Activated CD4-positive, alpha-beta T cell treated with anti-CD3 and anti-CD28 coated beads for 1 hour (primary cell): Measurements from ENCODE around the gene PRKX.
"Not testable (repeated sequence)": the region's sequence is repeated elsewhere in the genome, so short reads cannot be mapped to it uniquely, and the experiment has no call there.

Source experiments
- DNase-seq: peaks from one replicate; pipeline ENCODE4 v3.0.0-alpha.2; 2020

The PRKX gene

GRCh38 chrX:3713225-3713936 is at the start of gene PRKX:
Gene PRKX (minus strand): TSS chrX:3713649. CDS start chrX:3713253, 396 bp downstream.
- peak; percentile 62 for DNase-seq

- no peak for DNase-seq
Measured at GRCh38 chrX:3763111-3763510, 49.7 kb upstream of the PRKX start.

DNA sequence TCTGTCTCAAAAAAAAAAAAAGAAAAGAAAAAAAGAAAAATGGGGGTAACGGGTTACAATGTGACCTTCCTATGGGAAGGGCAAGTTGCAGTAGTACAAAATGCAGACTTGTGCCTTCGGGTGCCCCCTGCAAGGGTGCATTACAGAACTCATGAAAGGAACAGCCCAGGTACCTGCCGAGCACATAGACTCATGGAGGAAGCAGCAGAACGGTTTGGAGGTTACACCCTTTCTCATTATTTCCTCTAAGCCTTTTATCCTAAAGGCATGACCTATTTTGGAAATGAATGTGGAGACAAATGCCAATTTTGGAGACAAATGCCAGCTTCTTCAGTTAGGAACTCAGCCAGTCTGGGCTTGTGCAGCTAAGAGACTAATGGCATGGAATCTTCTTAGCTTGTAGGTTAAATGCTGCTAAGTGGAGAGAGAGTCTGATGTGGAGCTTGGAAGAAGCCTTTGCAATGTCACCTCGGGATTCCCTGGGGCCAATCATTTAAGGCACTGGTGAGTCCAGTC is 44.1 kb upstream of the PRKX start:
- DNase-seq, result no peak

DNA sequence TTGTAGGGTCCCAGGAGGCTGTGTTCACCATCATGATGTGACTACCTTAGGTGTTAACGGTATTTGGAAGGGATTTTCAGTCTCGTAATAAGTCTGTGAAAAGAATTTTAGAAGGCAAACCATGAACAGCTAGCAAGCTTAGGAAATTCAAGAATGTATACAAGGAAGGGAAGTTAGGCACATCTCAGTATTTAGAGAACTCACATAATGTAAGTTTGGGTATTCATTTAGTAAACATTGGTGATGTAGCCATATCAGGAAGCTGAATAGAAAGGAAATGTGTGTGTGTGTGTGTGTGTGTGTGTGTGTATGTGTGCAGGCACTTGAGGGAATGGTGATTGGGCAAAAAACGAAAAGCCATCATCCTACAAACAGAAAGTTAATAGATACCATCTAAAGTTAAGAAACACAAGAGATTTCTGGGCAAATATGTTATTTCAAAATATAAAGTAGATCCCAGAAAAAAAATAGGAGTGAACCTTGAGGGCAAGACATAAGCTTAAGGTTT is 34.7 kb upstream of the PRKX start:
- DNase-seq, result no peak

- DNase-seq, result peak; percentile 8
Measured at GRCh38 chrX:3743801-3744439, 30.5 kb upstream of the PRKX start.

DNA sequence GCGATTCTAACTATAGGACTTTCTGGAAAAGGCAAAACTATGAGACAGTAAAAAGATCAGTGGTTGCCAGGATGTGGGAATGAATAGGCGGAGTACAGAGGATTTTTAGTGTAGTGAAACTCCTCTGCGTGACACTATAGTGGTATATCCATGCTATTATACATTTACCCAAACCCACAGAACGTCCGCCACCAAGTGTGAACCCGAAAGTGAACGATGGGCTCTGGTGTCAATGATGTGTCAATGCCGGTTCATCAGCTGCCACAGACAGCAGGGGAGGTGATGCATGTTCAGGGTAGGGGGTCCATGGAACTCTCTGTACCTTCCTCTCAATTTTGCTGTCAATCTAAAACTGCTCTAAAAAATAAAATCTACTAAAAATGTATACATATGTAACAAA is 27.5 kb upstream of the PRKX start:
- DNase-seq, result not testable (repeated sequence)

DNA sequence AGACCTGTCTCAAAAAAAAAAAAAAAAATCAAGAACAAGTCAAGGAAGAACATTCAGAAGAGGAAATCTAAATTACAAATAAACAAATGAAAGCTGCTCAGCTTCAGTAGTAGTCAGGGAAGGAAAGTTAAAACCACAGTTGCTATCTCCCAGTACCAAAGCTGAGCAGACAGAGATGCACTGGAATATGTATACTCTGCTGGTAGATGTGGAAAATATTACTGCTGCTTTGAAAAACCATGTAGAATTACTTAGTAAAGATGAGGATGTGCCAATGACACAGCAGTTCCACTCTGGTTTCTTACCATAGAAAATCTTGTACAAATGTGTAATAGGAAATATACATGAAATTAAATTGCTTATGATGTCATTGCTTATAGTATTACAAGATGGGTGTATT is 25.1 kb upstream of the PRKX start:
- no peak for DNase-seq

DNA sequence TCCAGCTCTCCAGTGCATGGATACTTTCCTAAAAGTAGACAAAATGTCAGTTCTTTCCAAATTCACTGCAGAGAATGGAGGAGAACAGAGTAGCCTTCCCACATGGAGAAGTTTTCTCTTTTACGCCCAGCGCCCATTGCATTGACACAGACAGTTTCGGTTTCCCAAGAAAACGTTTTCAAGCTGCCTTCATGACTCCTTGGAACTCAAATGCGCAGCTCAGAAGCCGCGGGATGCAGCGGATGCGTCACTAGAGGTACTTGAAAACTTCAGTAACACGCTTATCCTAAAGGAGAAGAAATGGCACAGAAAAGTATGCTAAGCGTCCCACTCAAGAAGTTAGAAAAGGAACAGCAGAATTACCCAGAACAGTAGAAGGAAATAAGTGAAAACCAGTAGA is 23.1 kb upstream of the PRKX start:
- DNase-seq, result not testable (repeated sequence)

GRCh38 chrX:3735891-3736290 is 22.4 kb upstream of the PRKX start:
- DNase-seq, result not testable (repeated sequence)

DNA sequence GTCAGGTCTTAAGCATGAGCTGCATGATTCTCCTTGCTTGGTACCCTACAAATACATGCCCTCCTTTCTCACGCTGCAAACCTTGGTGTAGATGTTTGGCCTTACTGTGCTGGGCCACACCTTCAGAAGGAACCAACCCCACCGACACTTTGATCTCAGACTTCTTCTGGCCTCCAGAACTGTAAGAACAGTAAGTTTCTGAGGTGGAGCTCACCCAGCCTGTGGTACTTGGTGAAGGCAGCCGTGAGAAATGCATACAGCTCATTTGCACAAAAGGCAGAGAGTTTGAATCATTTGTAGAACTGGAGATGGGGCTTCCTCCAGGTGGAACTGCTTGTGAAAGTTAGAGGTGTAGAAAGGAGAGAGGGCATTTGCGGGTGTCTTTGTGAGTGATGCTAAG is 21.0 kb upstream of the PRKX start:
- DNase-seq, result not testable (repeated sequence)

- DNase-seq, result no peak
Measured at GRCh38 chrX:3733043-3733430, 19.6 kb upstream of the PRKX start.

DNA sequence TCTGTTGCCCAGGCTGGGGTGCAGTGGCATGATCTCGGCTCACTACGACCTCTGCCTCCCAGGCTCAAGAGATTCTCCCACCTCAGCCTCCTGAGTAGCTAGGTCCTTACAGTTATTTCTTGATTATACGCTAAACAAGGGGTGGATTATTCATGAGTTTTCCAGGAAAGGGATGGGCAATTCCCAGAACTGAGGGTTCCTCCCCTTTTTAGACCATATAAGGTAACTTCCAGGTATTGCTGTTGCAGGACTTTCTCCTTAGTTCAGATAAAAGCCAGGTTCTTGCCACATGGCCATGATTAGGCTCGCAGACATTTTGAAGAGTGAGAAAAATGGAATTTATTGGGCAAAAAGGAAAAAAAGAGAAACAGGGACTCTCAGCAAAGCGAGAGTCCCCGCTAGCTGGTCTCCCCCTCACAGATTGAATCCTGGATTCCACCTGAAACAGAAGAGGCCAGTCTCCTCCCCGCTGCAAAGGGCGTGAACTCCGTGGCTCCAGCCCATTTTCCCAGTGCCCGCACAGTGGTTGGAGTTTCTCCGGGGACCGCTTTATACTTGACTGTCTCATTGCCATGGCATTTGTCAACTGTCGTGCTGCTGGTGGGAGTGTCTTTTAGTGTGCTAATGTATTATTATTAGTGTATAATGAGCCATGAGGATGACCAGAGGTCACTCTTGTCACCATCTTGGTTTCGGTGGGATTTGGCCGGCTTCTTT is 19.0 kb upstream of the PRKX start:
- DNase-seq, result not testable (repeated sequence)

GRCh38 chrX:3728454-3728853 is 15.0 kb upstream of the PRKX start:
- DNase-seq, result no peak

- not testable (repeated sequence) for DNase-seq
Measured at GRCh38 chrX:3723460-3723859, 10.0 kb upstream of the PRKX start.

DNA sequence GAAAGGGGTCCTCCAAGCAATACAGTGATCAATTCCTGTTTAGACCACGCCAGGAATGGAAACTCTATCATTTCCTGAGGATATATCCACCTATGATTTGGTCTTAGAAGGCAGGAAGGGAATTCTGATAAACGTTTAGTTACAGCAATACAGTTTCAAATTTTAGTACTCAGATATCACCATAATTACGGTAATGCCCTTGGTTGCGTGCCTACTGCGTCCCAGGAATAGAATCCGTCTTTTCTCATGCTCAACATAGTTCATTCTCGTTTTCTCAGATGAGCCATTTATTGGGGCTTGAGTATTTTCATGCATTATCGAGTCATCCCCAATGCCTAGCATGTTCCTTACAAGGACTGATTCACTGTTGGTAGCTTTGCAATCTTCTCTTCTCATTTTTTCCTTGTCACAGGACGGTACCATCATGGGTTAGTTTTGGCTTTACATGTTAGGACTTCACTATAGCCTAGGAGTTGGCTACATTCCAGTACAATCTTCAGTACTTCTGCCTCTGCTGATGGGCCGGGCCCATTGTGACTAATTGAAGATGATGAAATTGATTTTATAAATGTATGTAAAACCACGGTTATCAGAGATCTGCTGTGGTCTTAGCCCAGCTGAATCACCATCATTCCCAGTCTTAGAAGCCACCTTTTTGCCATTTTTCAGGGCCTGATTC is 4.4 kb upstream of the PRKX start:
- DNase-seq, result no peak

DNA sequence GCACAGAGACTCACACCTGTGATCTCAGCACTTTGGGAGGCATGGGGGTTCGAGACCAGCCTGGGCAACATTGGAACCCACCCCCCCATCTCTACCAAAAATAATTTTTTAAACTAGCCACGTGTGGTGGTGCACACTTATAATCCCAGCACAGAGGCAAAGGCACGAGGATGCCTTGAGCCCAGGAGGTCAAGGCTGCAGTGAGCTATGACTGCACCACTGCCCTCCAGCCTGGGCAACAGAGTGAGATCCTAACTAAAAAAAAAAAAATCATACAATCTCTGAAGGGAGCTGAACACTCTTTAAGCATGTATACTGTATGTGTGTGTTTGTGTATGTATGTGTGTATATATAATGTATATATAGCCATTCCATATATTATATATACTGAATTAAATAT is 2.5 kb upstream of the PRKX start:
- no peak for DNase-seq

DNA sequence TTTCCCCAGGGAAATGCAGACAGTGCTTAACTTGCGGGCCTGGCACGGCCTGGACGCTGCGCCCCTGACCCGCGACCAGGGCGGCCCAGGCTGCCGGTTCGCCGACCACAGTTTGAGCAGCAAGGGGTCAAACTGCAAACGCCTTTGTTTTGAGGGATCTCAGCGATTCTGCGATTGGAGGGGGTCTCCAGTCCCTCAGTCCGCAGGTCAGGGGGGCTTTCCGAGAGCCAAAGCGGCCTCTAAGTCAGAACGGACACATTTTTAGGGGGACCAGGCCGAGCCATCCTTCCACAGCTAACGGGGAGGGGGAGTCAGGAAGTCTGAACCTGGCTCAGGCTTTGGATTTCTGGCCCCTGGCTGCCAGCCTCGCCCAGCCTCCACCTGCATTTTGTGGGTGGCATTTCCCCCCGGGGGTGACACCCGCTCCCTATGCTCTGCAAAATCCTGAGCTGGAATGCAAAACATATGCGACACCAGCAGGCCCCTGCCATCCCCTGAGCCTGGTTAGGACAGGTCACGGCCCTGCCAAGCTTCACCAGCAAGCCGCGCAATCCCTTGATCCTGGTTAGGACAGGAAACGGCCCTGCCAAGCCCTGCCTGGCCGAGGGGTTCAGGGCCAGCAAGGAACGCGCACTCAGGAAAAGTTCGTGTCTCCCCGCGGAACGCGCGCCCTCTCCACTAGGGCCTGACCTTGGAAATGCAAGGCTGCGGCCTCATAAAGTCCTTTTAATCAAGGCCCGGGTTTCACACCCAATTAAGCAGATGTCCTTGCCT is 1.4 kb upstream of the PRKX start:
- not testable (repeated sequence) for DNase-seq

- no peak for DNase-seq
Measured at GRCh38 chrX:3713937-3714434, 537 bp upstream of the PRKX start.

DNA sequence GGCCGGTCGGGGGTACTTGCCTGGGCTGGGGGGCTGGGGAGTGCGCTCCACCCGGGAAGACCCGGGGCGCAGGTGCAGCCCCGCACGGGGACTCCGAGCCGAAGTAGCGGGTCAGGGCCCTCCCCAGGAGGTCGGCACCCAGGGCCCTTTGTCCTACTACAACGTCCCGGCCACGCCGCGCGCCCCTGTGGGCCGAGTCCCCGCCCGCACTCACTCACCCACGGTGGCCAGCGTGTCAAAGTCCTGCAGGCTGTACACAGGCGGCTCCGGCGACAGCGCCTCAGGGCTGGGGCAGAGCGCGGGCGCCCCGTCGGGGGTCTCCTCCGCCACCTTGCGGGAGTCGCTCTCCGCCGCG is 602 bp downstream of the PRKX start:
- no peak for DNase-seq

DNA sequence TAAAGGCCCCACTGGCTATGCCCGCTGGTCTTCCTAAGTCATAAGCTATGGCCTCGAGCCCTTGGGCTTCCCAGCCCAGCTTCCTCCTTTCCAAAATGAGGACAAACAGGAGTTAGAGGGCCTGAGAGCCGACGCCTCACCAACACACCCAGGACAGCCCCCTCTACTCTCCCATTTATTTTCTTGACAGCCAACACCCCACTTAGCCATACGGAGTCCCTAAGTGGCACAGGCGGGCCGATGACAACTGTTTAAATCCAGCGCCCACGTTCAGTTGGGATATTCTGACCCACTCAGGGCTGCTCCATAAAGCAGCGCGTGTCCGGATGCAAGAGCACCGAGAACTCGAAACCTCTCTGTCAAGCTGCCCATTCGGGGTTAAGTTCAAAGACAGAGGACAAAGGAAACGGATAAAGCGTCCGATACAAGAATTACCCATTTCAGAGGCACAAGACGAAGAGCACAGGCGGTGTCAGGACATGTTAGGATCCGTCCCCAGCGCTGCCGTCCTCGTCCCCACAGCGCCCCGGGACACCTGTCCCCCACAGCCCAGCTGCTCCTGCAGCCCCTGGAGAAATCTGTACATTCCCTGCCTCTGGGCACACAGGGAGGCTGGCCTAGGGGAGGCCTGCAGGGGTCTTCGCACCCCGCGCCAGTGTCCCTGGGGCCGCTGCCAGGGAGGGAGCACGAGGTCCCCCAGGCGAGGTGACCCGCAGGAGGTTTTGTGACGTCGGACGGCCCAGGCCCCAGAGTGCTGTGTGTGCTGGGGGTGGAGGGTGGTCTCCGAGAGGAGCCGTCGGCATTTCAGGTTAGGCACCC is 1.2 kb downstream of the PRKX start:
- DNase-seq, result no peak

DNA sequence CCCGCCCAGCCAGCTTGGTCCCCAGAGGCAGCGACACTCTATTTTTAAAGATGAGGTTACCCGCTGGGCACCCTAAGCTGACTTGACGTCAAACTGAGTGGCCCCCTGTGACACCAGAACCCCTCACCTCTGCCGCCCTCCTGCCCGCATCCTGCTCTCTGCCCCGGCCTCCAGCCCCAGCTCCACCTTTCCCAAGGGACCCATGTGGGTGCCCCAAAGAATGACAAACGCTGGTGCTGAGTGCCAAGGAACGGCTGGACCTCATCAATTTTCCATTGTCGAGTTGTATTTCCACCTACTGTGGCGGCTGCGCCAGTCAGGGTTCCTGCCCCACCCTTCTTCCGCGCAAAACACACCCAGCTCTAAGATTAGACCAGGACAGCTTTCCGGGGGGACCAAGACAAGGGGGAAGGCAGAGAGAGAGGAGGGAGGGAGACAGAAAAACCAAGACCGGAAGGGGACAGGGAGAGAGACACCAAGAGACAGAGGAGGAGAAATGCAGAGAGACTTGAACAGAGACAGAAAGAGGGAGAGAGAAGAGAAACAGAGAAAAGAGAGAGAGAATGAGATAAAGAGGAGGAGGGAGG is 2.0 kb downstream of the PRKX start:
- DNase-seq, result no peak
